ENCODE data around the gene PTP4A1. TPM values are rescaled to one million over a fixed set of nuclear protein-coding genes. Genes with fewer than 3 reads are reported as not detected.

PTP4A1 gene
- total and polyA plus RNA-seq, 2 of the 13 experiments (the other 11 are each of a cell fraction or from before 2014, with no cell fraction given) = 141 to 376 TPM

DNA sequence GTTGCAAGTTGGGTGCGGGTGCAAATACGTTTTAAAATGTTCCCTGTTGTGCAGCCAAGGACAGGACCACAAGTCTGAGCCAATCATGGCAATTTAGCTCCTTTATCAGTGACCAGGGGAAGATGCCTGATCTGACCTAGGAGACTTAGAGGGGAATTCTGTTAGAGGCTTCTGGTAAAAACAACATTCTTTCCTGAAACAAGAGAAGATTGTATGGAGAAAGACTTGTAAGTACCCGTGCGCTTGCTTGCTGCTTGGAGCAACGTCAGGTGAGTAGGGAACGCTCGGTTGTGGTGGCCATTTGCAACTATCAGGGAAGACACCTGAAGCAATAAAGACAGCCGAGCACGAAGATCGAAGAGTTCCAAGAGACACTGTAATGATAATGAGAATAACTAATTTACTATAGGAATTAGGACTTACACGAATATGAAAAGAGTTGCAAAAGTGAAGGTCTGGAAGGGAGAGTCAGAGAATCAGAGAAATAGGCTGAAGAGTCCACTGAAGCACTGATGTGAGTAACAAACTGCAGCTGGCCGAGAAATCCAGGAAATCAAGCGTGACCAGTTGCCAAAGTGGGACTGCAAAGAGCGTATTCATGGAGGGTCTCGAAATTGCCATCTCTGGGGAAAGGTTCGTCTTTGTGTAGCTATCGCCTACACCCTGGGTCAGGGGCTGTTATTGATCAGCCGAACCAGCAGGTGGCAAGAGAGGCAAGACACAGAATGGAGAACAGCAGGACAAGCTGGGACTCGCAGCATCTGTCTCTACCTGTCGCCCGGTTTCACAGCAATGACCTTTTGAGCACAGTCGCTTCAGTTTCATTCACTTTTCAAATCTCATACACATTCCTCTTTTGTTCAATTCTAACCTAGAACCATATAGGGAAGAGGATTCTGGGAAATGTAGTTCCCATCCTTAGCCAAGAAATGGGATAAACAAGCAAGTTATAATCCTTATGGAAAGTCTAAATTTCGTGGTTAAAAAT, 26.1 kb downstream of the PTP4A1 start (continued):
- TF ChIP-seq AKNA (CRISPR knock-in tag; IDR thresholded peaks at IDR 0.05; ENCODE audit: borderline replicate concordance) = peak; percentile 47; the same call in 1 of the 2 replicates
- no peak for TF ChIP-seq MAFG (CRISPR knock-in tag; IDR thresholded peaks at IDR 0.05)
- TF ChIP-seq ZNF121 (CRISPR knock-in tag; IDR thresholded peaks at IDR 0.05) = no peak
- no peak; the same call in 1 of the 2 replicates for TF ChIP-seq ZNF652 (CRISPR knock-in tag; IDR thresholded peaks at IDR 0.05; ENCODE audit: borderline replicate concordance, low read depth)
- TF ChIP-seq SOX13 (IDR thresholded peaks at IDR 0.05) = no peak
- peak in 1 of 2 experiments; percentile 61; a peak in 2 of 4 replicates for TF ChIP-seq SOX13 (CRISPR knock-in tag; conservative IDR thresholded peaks at IDR 0.05 in 1 of 2, IDR thresholded peaks at IDR 0.05 in 1 of 2)
- no peak for TF ChIP-seq PAX8 (CRISPR knock-in tag; IDR thresholded peaks at IDR 0.05; ENCODE audit: borderline replicate concordance)
- TF ChIP-seq STAG1 (CRISPR knock-in tag; IDR thresholded peaks at IDR 0.05) = peak; percentile 98
- TF ChIP-seq TAF1 (CRISPR knock-in tag; IDR thresholded peaks at IDR 0.05) = peak; percentile 35; the same call in 1 of the 2 replicates
- no peak for TF ChIP-seq ZNF550 (CRISPR knock-in tag; IDR thresholded peaks at IDR 0.05; ENCODE audit: borderline replicate concordance)
- TF ChIP-seq, protein P1, sequence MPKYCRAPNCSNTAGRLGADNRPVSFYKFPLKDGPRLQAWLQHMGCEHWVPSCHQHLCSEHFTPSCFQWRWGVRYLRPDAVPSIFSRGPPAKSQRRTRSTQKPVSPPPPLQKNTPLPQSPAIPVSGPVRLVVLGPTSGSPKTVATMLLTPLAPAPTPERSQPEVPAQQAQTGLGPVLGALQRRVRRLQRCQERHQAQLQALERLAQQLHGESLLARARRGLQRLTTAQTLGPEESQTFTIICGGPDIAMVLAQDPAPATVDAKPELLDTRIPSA (CRISPR knock-in tag; IDR thresholded peaks at IDR 0.05; ENCODE audit: borderline replicate concordance) = no peak
- no peak for TF ChIP-seq FOXK2 (IDR thresholded peaks at IDR 0.05)
- TF ChIP-seq KDM6A (CRISPR knock-in tag; IDR thresholded peaks at IDR 0.05; ENCODE audit: low read depth) = no peak
- TF ChIP-seq ZNF607 (CRISPR knock-in tag; IDR thresholded peaks at IDR 0.05; ENCODE audit: borderline replicate concordance) = no peak; the same call in 1 of the 2 replicates
- TF ChIP-seq ZNF451 (CRISPR knock-in tag; IDR thresholded peaks at IDR 0.05) = no peak
- TF ChIP-seq, protein P2, sequence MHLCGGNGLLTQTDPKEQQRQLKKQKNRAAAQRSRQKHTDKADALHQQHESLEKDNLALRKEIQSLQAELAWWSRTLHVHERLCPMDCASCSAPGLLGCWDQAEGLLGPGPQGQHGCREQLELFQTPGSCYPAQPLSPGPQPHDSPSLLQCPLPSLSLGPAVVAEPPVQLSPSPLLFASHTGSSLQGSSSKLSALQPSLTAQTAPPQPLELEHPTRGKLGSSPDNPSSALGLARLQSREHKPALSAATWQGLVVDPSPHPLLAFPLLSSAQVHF (CRISPR knock-in tag; IDR thresholded peaks at IDR 0.05) = no peak
- TF ChIP-seq, protein P3, sequence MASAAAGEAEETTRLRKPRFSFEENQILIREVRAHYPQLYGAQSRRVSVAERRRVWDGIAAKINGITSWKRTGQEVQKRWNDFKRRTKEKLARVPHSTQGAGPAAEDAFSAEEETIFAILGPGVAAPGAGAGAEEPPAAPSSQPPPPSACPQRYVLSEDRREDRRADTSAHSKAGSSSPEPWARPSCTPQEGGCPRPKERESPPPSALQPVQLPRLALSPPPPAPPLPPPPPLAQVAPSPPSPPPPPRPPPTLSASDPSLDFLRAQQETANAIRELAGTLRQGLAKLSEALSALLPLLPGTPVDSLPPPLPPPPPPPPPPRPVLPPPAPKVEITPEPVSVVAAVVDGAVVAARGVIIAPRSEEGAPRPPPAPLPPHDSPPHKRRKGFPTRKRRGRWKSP (CRISPR knock-in tag; IDR thresholded peaks at IDR 0.05) = no peak; the same call in 1 of the 2 replicates
- TF ChIP-seq, protein P4, sequence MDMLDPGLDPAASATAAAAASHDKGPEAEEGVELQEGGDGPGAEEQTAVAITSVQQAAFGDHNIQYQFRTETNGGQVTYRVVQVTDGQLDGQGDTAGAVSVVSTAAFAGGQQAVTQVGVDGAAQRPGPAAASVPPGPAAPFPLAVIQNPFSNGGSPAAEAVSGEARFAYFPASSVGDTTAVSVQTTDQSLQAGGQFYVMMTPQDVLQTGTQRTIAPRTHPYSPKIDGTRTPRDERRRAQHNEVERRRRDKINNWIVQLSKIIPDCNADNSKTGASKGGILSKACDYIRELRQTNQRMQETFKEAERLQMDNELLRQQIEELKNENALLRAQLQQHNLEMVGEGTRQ (IDR thresholded peaks at IDR 0.05; ENCODE audit: low read depth, low read length) = no peak
- TF ChIP-seq, protein P4 (CRISPR knock-in tag; IDR thresholded peaks at IDR 0.05; ENCODE audit: borderline replicate concordance) = peak; percentile 36; the same call in 1 of the 2 replicates
